ENCODE results near the gene DLGAP1. TPM values are rescaled to one million over a fixed set of nuclear protein-coding genes. Genes with fewer than 3 reads are reported as not detected.

DLGAP1 gene
- total and polyA plus RNA-seq, 2 of the 13 experiments (the other 11 are each of a cell fraction or from before 2014, with no cell fraction given), result 0.01 TPM; not detected in 1

DNA sequence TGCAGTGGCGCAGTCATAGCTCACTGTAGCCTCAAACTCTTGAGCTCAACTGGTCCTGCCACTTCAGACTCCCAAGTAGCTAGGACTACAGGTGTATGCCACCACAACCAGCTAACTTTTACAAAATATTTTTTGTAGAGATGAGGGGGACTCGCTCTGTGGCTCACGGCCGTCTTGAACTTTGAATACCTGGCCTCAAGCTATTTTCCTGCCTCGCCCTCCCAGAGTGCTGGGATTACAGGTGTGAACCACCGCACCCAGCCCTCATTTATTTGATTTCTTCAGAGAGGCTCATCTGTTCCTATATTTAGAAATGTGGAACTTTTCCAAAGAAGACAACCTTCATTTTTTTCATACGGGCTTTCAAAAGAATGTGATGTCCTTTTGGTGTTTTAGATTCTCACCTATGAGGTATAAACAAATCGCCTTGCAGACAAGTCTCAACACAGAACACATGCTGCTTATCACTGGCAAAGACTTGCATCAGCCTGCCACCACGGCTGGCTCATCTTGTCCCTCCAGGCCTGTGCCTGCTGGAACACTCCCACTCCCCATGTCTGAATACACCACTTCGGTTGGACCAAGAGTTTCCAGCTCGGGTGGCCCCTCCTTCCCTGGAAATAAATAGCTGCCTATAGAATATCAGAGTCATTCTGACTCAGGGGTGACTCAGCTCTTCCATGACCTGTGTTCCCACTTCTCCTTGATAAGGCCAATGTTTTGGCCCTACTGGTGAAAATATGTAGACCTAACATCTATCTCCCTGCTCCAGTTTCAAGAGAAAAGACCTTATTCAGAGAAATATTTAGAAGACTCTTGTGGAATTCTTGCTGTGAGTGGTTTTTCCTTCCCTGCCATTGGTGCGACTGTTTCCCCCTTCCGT, 802.5 kb downstream of the DLGAP1 start (continued):
- TF ChIP-seq KDM2A (CRISPR knock-in tag; IDR thresholded peaks at IDR 0.05; ENCODE audit: borderline replicate concordance, low read depth) (peak; percentile 46; the same call in 1 of the 2 replicates), SRSF1 (optimal IDR thresholded peaks at IDR 0.05; ENCODE audit: low read depth, low read length) (no peak), POLR2G (IDR thresholded peaks at IDR 0.05; ENCODE audit: low read depth, low read length) (peak; percentile 60; the same call in 1 of the 2 replicates), BORCS8-MEF2B (CRISPR knock-in tag; IDR thresholded peaks at IDR 0.05) (no peak), FOXO1 (CRISPR knock-in tag; IDR thresholded peaks at IDR 0.05) (0 out of 2 replicates have a peak, but pooled peaks have one; percentile 40), NCOA1 (CRISPR knock-in tag; IDR thresholded peaks at IDR 0.05) (no peak), TCF7L2 (IDR thresholded peaks at IDR 0.05; ENCODE audit: low read depth, low read length) (no peak), NPAS2 (CRISPR knock-in tag; IDR thresholded peaks at IDR 0.05; ENCODE audit: borderline replicate concordance) (no peak), ZNF343 (CRISPR knock-in tag; IDR thresholded peaks at IDR 0.05) (no peak), ZNF644 (CRISPR knock-in tag; IDR thresholded peaks at IDR 0.05; ENCODE audit: low read depth) (peak; percentile 69), BRD4 (CRISPR knock-in tag; IDR thresholded peaks at IDR 0.05) (no peak), ZFP1 (CRISPR knock-in tag; IDR thresholded peaks at IDR 0.05) (no peak), SATB2 (CRISPR knock-in tag; IDR thresholded peaks at IDR 0.05) (no peak), ZNF788 (CRISPR knock-in tag; IDR thresholded peaks at IDR 0.05; ENCODE audit: borderline replicate concordance) (no peak), ZNF615 (CRISPR knock-in tag; IDR thresholded peaks at IDR 0.05; ENCODE audit: borderline replicate concordance) (no peak), ZFP62 (CRISPR knock-in tag; IDR thresholded peaks at IDR 0.05) (no peak), SMC3 (IDR thresholded peaks at IDR 0.05; ENCODE audit: low read length) (no peak)
- TF ChIP-seq, protein P1, sequence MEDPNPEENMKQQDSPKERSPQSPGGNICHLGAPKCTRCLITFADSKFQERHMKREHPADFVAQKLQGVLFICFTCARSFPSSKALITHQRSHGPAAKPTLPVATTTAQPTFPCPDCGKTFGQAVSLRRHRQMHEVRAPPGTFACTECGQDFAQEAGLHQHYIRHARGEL (CRISPR knock-in tag; IDR thresholded peaks at IDR 0.05), result no peak
- TF ChIP-seq, protein P2, sequence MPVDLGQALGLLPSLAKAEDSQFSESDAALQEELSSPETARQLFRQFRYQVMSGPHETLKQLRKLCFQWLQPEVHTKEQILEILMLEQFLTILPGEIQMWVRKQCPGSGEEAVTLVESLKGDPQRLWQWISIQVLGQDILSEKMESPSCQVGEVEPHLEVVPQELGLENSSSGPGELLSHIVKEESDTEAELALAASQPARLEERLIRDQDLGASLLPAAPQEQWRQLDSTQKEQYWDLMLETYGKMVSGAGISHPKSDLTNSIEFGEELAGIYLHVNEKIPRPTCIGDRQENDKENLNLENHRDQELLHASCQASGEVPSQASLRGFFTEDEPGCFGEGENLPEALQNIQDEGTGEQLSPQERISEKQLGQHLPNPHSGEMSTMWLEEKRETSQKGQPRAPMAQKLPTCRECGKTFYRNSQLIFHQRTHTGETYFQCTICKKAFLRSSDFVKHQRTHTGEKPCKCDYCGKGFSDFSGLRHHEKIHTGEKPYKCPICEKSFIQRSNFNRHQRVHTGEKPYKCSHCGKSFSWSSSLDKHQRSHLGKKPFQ (CRISPR knock-in tag; IDR thresholded peaks at IDR 0.05; ENCODE audit: insufficient replicate concordance), result no peak
- TF ChIP-seq, protein P3, sequence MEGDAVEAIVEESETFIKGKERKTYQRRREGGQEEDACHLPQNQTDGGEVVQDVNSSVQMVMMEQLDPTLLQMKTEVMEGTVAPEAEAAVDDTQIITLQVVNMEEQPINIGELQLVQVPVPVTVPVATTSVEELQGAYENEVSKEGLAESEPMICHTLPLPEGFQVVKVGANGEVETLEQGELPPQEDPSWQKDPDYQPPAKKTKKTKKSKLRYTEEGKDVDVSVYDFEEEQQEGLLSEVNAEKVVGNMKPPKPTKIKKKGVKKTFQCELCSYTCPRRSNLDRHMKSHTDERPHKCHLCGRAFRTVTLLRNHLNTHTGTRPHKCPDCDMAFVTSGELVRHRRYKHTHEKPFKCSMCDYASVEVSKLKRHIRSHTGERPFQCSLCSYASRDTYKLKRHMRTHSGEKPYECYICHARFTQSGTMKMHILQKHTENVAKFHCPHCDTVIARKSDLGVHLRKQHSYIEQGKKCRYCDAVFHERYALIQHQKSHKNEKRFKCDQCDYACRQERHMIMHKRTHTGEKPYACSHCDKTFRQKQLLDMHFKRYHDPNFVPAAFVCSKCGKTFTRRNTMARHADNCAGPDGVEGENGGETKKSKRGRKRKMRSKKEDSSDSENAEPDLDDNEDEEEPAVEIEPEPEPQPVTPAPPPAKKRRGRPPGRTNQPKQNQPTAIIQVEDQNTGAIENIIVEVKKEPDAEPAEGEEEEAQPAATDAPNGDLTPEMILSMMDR (CRISPR knock-in tag; IDR thresholded peaks at IDR 0.05), result no peak
- TF ChIP-seq, protein P4, sequence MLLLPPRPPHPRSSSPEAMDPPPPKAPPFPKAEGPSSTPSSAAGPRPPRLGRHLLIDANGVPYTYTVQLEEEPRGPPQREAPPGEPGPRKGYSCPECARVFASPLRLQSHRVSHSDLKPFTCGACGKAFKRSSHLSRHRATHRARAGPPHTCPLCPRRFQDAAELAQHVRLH (CRISPR knock-in tag; IDR thresholded peaks at IDR 0.05; ENCODE audit: borderline replicate concordance, low read depth), result no peak
- TF ChIP-seq, protein P5, sequence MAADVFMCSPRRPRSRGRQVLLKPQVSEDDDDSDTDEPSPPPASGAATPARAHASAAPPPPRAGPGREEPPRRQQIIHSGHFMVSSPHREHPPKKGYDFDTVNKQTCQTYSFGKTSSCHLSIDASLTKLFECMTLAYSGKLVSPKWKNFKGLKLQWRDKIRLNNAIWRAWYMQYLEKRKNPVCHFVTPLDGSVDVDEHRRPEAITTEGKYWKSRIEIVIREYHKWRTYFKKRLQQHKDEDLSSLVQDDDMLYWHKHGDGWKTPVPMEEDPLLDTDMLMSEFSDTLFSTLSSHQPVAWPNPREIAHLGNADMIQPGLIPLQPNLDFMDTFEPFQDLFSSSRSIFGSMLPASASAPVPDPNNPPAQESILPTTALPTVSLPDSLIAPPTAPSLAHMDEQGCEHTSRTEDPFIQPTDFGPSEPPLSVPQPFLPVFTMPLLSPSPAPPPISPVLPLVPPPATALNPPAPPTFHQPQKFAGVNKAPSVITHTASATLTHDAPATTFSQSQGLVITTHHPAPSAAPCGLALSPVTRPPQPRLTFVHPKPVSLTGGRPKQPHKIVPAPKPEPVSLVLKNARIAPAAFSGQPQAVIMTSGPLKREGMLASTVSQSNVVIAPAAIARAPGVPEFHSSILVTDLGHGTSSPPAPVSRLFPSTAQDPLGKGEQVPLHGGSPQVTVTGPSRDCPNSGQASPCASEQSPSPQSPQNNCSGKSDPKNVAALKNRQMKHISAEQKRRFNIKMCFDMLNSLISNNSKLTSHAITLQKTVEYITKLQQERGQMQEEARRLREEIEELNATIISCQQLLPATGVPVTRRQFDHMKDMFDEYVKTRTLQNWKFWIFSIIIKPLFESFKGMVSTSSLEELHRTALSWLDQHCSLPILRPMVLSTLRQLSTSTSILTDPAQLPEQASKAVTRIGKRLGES (CRISPR knock-in tag; IDR thresholded peaks at IDR 0.05; ENCODE audit: borderline replicate concordance), result no peak

Data from HepG2 (cell line).